ENCODE results near the gene HERPUD1. TPM values are rescaled to one million over a fixed set of nuclear protein-coding genes. Genes with fewer than 3 reads are reported as not detected.
"Not testable (repeated sequence)": the region's sequence is repeated elsewhere in the genome, so short reads cannot be mapped to it uniquely, and the experiment has no call there.

Gene HERPUD1
- total RNA-seq, 1 donor from 2014 or later = 60.8 TPM

DNA sequence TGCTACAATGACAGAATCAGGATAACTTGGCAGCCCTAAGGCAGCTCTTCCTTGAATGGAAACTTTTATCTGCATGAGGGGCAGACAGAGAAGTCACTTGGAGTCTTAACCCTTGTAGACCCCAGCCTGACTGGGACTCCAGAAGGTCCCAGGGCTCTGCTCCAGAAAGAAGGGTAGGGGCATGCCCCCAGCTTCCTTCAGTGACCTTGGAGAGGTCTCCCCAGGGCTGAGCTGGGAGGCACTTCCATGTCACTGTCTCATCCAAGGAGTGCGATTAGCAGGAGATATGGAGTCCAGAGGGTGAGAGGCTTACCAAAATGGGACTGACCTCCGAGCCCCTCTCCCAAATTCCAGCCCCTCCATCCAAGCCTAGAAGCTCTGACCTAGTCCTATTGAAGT is 54.0 kb downstream of the HERPUD1 start:
- H3K4me1 Mint-ChIP-seq (ENCODE audit: unreplicated experiment) = peaks cover 8% of the 10 kb centered on the region
- no peak for DNase-seq (ENCODE audit: low spot score)
- H3K27me3 Mint-ChIP-seq (ENCODE audit: unreplicated experiment) = peaks cover 13% of the 10 kb centered on the region
- no peak overlapping the region for H3K4me3 Mint-ChIP-seq (ENCODE audit: unreplicated experiment)
- H3K9me3 Mint-ChIP-seq (ENCODE audit: unreplicated experiment) = no peaks in the 10 kb centered on the region
- H3K36me3 Mint-ChIP-seq (ENCODE audit: low read depth, unreplicated experiment) = no peaks in the 10 kb centered on the region
- no peak overlapping the region for H3K27ac Mint-ChIP-seq (ENCODE audit: unreplicated experiment)
- TF ChIP-seq, protein P1, sequence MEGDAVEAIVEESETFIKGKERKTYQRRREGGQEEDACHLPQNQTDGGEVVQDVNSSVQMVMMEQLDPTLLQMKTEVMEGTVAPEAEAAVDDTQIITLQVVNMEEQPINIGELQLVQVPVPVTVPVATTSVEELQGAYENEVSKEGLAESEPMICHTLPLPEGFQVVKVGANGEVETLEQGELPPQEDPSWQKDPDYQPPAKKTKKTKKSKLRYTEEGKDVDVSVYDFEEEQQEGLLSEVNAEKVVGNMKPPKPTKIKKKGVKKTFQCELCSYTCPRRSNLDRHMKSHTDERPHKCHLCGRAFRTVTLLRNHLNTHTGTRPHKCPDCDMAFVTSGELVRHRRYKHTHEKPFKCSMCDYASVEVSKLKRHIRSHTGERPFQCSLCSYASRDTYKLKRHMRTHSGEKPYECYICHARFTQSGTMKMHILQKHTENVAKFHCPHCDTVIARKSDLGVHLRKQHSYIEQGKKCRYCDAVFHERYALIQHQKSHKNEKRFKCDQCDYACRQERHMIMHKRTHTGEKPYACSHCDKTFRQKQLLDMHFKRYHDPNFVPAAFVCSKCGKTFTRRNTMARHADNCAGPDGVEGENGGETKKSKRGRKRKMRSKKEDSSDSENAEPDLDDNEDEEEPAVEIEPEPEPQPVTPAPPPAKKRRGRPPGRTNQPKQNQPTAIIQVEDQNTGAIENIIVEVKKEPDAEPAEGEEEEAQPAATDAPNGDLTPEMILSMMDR (IDR thresholded peaks at IDR 0.05; ENCODE audit: unreplicated experiment) = no peak

- no peak overlapping the region for H3K27ac Mint-ChIP-seq (ENCODE audit: unreplicated experiment)
- DNase-seq (ENCODE audit: low spot score) = no peak
- no peaks in the 10 kb centered on the region for H3K36me3 Mint-ChIP-seq (ENCODE audit: low read depth, unreplicated experiment)
- peaks cover 13% of the 10 kb centered on the region for H3K27me3 Mint-ChIP-seq (ENCODE audit: unreplicated experiment)
- TF ChIP-seq, protein P1 (IDR thresholded peaks at IDR 0.05; ENCODE audit: unreplicated experiment) = no peak
- H3K4me1 Mint-ChIP-seq (ENCODE audit: unreplicated experiment) = peaks cover 8% of the 10 kb centered on the region
- no peaks in the 10 kb centered on the region for H3K9me3 Mint-ChIP-seq (ENCODE audit: unreplicated experiment)
- no peak overlapping the region for H3K4me3 Mint-ChIP-seq (ENCODE audit: unreplicated experiment)
These were observed 54.4 kb downstream of the HERPUD1 start for GRCh38 chr16:56986361-56986760.

DNA sequence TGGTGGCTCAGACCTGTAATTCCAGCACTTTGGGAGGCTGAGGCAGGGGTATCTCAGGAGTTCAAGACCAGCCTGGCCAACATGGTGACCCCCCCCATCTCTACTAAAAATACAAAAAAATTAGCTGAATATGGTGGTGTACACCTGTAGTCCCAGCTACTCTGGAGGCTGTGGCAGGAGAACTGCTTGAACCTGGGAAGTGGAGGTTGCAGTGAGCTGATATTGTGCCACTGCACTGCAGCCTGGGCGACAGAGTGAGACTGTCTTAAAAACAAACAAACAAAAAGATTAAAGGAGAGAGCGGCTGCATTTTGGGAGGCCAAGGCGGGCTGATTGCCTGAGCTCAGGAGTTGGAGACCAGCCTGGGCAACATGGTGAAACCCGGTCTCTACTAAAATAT is 55.0 kb downstream of the HERPUD1 start:
- DNase-seq (ENCODE audit: low spot score); H3K27ac Mint-ChIP-seq (ENCODE audit: unreplicated experiment); H3K4me3 Mint-ChIP-seq (ENCODE audit: unreplicated experiment); H3K9me3 Mint-ChIP-seq (ENCODE audit: unreplicated experiment); H3K4me1 Mint-ChIP-seq (ENCODE audit: unreplicated experiment); H3K36me3 Mint-ChIP-seq (ENCODE audit: low read depth, unreplicated experiment): not testable (repeated sequence)
- peaks cover 13% of the 10 kb centered on the region for H3K27me3 Mint-ChIP-seq (ENCODE audit: unreplicated experiment)

DNA sequence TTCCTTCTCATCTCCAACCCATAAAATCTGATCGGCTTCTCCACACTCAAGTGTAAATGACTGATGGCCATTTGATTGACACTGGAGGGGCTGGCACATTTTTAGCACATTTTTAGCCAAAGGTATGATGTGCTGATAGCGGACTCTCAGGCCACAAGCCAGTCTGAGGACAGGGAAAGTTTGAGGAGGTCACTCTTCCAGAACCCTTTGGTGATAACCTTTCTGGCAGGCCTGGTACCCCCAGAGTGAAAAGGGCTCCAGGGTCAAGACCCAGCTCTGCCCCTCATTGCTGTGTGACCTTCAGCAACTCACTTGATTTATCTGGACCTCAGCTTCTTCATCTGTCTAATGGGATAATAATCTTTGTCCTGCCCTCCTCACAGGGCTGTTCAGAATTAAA is 55.8 kb downstream of the HERPUD1 start:
- H3K9me3 Mint-ChIP-seq (ENCODE audit: unreplicated experiment) = no peaks in the 10 kb centered on the region
- no peak overlapping the region for H3K27ac Mint-ChIP-seq (ENCODE audit: unreplicated experiment)
- TF ChIP-seq, protein P1 (IDR thresholded peaks at IDR 0.05; ENCODE audit: unreplicated experiment) = no peak
- H3K27me3 Mint-ChIP-seq (ENCODE audit: unreplicated experiment) = peaks cover 13% of the 10 kb centered on the region
- no peak overlapping the region for H3K4me3 Mint-ChIP-seq (ENCODE audit: unreplicated experiment)
- H3K4me1 Mint-ChIP-seq (ENCODE audit: unreplicated experiment) = peaks cover 8% of the 10 kb centered on the region
- DNase-seq (ENCODE audit: low spot score) = no peak
- no peaks in the 10 kb centered on the region for H3K36me3 Mint-ChIP-seq (ENCODE audit: low read depth, unreplicated experiment)

- Mint-ChIP-seq H3K4me1 (ENCODE audit: unreplicated experiment) (peaks cover 8% of the 10 kb centered on the region), H3K27me3 (ENCODE audit: unreplicated experiment) (peaks cover 13% of the 10 kb centered on the region), H3K27ac (ENCODE audit: unreplicated experiment) (no peak overlapping the region), H3K9me3 (ENCODE audit: unreplicated experiment) (no peaks in the 10 kb centered on the region), H3K36me3 (ENCODE audit: low read depth, unreplicated experiment) (no peaks in the 10 kb centered on the region), H3K4me3 (ENCODE audit: unreplicated experiment) (no peak overlapping the region)
- TF ChIP-seq, protein P1 (IDR thresholded peaks at IDR 0.05; ENCODE audit: unreplicated experiment) = no peak
- DNase-seq (ENCODE audit: low spot score) = no peak
These were observed 56.4 kb downstream of the HERPUD1 start for GRCh38 chr16:56988161-56988947.
